GM19023 (cell line): ENCODE measurements around the gene GOLGA6D.
"Not testable (repeated sequence)": the region's sequence is repeated elsewhere in the genome, so short reads cannot be mapped to it uniquely, and the experiment has no call there.

Source experiments
- ATAC-seq: cut with Tn5 transposase; IDR thresholded peaks from one replicate; pipeline ENCODE4 v1.9.1; 2021; ENCODE audit warnings: mild to moderate bottlenecking, moderate library complexity; ENCODE audit not compliant: unreplicated experiment

Gene GOLGA6D

DNA sequence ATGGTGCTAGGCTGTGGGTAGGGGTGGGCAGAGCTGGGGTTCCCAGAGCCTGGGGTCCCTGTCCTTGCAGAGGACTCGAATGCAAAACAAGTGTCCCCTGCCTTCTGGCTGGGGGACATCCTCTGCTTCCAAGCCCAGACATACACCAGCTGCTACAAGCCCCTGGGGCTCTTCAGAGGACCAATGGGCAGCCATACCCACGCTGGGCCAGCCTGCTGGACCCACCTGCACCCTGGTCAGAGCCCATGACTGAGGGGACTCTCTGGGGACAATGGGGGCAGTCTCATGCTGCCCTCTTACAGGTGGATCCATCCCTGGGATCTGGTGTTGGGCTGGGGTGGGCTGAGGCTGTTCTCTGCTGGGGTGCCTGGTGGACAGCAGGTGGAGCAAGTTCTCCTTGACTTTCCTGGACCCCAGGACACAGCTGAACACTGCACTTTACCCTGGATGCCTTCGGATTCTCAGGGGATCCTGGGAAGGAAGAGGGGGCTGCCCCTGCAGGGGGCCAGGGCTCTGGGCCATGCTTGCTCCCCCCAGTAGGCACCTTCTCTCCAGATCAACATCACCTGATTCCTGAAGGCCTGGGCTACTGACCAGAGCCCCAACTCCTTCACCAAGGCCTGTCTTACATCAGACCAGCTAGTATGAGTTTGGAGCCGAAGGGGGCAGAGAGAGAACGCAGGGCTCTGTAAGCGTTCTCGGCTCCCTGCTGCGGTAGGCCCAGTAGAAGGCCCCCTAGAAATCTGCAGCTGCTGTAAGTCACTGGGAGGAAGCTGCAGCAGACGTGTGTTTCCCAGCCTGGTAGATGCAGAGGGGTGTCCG, 46.1 kb downstream of the GOLGA6D start:
- no peak for ATAC-seq

GRCh38 chr15:75329571-75329970, 46.9 kb downstream of the GOLGA6D start:
- ATAC-seq, result no peak

DNA sequence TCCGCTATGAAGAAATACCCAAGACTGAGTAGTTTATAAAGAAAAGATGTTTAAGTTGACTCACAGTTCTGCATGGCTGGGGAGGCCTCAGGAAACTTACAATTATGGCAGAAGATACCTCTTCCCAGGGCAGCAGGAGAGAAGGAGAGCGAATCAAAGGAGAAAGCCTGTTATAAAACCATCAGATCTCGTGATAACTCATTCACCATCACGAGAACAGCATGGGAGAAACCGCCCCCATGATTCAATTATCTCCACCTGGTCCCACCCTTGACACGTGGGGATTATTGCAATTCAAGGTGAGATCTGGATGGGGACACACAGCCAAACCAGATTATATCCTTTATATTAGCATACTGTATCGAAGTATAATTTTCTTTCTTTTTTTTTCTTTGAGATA, 49.5 kb downstream of the GOLGA6D start:
- ATAC-seq, result not testable (repeated sequence)

DNA sequence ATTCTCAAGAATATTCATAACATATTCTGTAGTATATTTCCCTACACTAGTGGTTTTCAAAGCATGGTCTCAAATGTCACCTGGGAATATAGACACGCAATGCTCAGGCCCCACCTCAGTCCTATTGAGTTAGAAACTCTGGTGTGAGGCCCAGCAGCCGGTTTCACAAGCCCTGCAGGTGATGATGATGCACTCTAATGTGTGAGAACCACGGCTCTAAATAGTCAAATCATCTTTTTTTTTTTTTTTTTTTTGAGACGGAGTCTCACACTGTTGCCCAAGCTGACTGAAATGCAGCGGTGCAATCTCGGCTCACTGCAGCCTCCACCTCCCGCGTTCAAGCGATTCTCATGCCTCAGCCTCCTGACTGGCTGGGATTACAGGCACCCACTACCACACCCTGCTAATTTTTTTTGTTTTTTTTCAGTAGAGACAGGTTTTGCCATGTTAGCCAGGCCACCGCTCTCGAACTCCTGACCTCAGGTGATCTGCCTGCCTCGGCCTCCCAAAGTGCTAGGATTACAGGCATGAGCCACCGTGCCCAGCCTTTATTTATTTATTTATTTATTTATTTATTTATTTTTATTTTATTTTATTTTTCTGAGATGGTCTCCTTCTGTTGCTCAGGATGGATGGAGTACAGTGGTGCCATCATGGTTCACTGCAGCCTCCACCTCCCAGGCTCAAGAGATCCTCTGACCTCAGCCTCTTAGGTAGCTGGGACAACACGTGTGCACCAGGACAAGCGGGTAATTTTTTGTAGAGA, 51.2 kb downstream of the GOLGA6D start:
- ATAC-seq, result not testable (repeated sequence)

DNA sequence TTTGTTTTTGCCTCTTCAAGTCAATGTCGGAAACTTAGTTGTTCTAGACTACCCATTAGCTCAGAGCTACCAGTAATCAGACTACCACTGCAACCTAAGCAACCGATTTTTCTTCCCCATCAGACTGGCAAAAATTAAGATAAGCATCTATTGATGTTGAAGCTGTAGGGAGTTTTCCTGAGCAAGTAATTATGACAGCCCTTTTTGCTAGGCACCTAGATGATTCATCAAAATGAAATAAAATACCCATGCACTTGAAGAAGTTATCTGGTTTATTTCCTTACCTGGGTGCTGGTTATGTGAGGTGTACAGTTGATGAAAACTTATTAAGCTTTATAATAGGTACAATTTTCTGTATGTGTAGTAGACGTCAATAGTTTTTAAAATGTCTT, 52.7 kb downstream of the GOLGA6D start:
- ATAC-seq, result no peak

GRCh38 chr15:75335705-75336355, 53.2 kb downstream of the GOLGA6D start, which contains the start of gene COMMD4:
Gene COMMD4, plus strand, starts transcription at chr15:75336063. Its CDS starts 27 bp downstream, at chr15:75336090.
- no peak for ATAC-seq

DNA sequence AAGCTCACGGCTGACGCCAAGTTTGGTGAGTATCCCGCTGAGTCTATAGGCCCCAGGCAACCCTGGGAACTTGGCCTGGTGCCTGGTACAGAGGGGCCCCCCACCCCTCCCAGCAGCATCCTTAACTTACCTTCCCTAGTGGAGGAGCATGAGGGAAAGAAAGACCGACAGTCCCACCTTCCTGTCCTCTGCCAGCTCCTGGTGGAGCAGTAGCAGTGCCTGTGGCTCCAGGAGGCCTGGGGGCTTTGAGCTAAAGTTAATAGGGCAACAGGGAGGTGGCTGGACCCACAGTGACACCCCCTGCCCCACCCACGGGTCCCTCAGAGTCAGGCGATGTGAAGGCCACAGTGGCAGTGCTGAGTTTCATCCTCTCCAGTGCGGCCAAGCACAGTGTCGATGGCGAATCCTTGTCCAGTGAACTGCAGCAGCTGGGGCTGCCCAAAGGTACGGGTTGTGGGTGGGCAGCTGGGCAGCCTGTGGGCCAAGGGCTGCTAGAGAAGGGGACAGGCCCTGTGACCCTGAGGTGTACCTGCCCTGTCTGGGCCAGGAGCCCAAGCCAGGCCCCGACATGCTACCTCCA, 56.1 kb downstream of the GOLGA6D start:
- no peak for ATAC-seq

- no peak for ATAC-seq
Measured at GRCh38 chr15:75339531-75340240, 57.1 kb downstream of the GOLGA6D start.

DNA sequence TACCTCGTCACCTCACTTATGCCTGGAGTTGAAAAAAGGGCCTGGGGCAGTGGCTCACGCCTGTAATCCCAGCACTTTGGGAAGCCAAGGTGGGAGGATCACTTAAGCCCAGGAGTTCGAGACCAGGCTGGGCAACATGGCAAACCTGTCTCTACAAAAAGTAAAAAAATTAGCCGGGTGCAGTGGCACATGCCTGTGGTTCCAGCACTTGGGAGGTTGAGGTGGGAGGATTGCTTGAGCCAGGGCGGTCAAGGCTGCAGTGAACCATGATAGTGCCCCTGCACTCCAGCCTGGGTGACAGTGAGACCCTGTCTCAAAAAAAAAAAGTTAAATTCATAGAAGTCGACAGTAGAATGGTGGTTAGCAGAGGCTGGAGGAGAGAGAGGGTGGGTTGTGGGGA, 59.6 kb downstream of the GOLGA6D start:
- no peak for ATAC-seq

DNA sequence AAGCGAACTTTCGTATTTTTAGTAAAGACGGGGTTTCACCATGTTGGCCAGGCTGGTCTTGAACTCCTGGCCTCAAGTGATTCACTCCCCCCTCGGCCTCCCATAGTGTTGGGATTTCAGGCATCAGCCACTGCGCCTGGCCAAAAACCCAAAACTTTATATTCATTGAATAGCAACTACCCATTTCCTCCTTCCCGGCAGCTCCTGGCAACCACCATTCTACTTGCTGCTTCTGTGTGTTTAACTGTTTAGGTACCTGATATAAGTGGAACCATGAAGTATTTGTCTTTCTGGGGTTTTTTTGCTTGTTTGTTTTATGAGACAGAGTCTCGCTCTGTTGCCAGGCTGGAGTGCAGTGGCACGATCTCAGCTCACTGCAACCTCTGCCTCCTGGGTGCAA, 61.3 kb downstream of the GOLGA6D start:
- ATAC-seq, result not testable (repeated sequence)
